GM23338 (cell line): ENCODE results near the gene GARIN3.
"Not testable (repeated sequence)": the region's sequence is repeated elsewhere in the genome, so short reads cannot be mapped to it uniquely, and the experiment has no call there.

Experiments
- CREB1 ChIP-seq: fragments of 250-450 bp; sonication (Bioruptor Pico); IDR thresholded peaks from 2 replicates; pipeline ENCODE4 v1.5.0; 2020; ENCODE audit warnings: low read depth, mild to moderate bottlenecking, moderate library complexity
- CTCF ChIP-seq, 2 experiments: fragments of 200-600 bp in 1 of 2; sonication (generic) in 1 of 2; conservative IDR thresholded peaks; 2 replicates each; pipeline versions ENCODE4 v1.5.1 to v1.6.1; 2016 to 2017; ENCODE audit warnings: antibody characterized with exemption in 2 of 2, low read depth in 2 of 2, mild to moderate bottlenecking in 2 of 2, moderate library complexity in 1 of 2
- ETS1 ChIP-seq: IDR thresholded peaks from 2 replicates; pipeline ENCODE4 v1.6.1; 2016; ENCODE audit warnings: antibody characterized with exemption
- EZH2 ChIP-seq: fragments of 200-600 bp; sonication (generic); IDR thresholded peaks from one replicate; pipeline ENCODE4 v1.8.0; 2017; ENCODE audit warnings: antibody characterized with exemption, mild to moderate bottlenecking, low read depth; ENCODE audit not compliant: unreplicated experiment
- EZH2phosphoT487 ChIP-seq: fragments of 200-600 bp; sonication (generic); IDR thresholded peaks from one replicate; pipeline ENCODE4 v1.8.1; 2018; ENCODE audit warnings: antibody characterized with exemption; ENCODE audit not compliant: unreplicated experiment
- JUNB ChIP-seq: IDR thresholded peaks from one replicate; pipeline ENCODE4 v1.6.1; 2016; ENCODE audit warnings: antibody characterized with exemption; ENCODE audit not compliant: unreplicated experiment
- NANOG ChIP-seq: IDR thresholded peaks from 2 replicates; pipeline ENCODE4 v1.6.1; 2016; ENCODE audit warnings: antibody characterized with exemption, borderline replicate concordance
- POLR2AphosphoS5 ChIP-seq: IDR thresholded peaks from 2 replicates; pipeline ENCODE4 v1.6.1; 2016; ENCODE audit warnings: antibody characterized with exemption, low read depth
- REST ChIP-seq: IDR thresholded peaks from one replicate; pipeline ENCODE4 v1.6.1; 2018; ENCODE audit warnings: antibody characterized with exemption; ENCODE audit not compliant: unreplicated experiment
- STAT1 ChIP-seq: IDR thresholded peaks from one replicate; pipeline ENCODE4 v1.6.1; 2016; ENCODE audit warnings: antibody characterized with exemption; ENCODE audit not compliant: unreplicated experiment
- ZNF114 ChIP-seq: fragments of 250-450 bp; sonication (Bioruptor Pico); IDR thresholded peaks from 2 replicates; pipeline ENCODE4 v1.5.0; 2020; ENCODE audit warnings: mild to moderate bottlenecking, moderate library complexity
- ZNF331 ChIP-seq: fragments of 250-450 bp; sonication (Bioruptor Pico); IDR thresholded peaks from 2 replicates; pipeline ENCODE4 v1.5.0; 2020; ENCODE audit warnings: low read depth, mild to moderate bottlenecking, moderate library complexity

GRCh38 chr5:157185122-157185521, 19.1 kb upstream of the GARIN3 start:
- not testable (repeated sequence) for TF ChIP-seq CTCF (conservative IDR thresholded peaks at IDR 0.05; ENCODE audit: low read depth in 2 of 2); REST; JUNB; EZH2; STAT1; POLR2AphosphoS5; NANOG; EZH2phosphoT487; ZNF114 (CRISPR knock-in tag); ZNF331 (CRISPR knock-in tag); CREB1 (CRISPR knock-in tag); ETS1
